ENCODE data around the gene C16orf95.

- TF ChIP-seq CTCF (IDR thresholded peaks at IDR 0.05) (no peak), ZFX (IDR thresholded peaks at IDR 0.05; ENCODE audit: borderline replicate concordance) (no peak)
Observed at GRCh38 chr16:87350031-87350430, 32.8 kb upstream of the C16orf95 start.
